Lower lobe of right lung (tissue), 2 donors: Measurements from ENCODE around the gene MAP3K19. TPM values are rescaled to one million over a fixed set of nuclear protein-coding genes. Genes with fewer than 3 reads are reported as not detected.

Experiments used
- ATAC-seq, 2 donors: fragments of 200-7000 bp; cut with Tn5 transposase; one replicate each; pipeline ENCODE4 v1.9.1; 2020 to 2022; ENCODE audit warnings: mild to moderate bottlenecking in 2 of 2, moderate library complexity in 2 of 2
- DNase-seq: peaks from one replicate; pipeline ENCODE4 v3.0.0-alpha.2; 2020
- H3K27ac ChIP-seq: fragments of 200-600 bp; one replicate; pipeline ENCODE4 v1.8.0; 2022
- H3K27me3 ChIP-seq: fragments of 200-600 bp; one replicate; pipeline ENCODE4 v1.8.0; 2022; ENCODE audit warnings: low read depth
- H3K36me3 ChIP-seq: fragments of 200-600 bp; one replicate; pipeline ENCODE4 v1.8.0; 2022; ENCODE audit warnings: mild to moderate bottlenecking
- H3K4me1 ChIP-seq: fragments of 200-600 bp; one replicate; pipeline ENCODE4 v1.8.0; 2022
- H3K4me3 ChIP-seq: fragments of 200-600 bp; one replicate; pipeline ENCODE4 v1.8.0; 2022; ENCODE audit warnings: mild to moderate bottlenecking
- H3K9me3 ChIP-seq: fragments of 200-600 bp; one replicate; pipeline ENCODE4 v1.8.0; 2022
- intact Hi-C: fragments of 100-400 bp; cut with DNase I; formaldehyde crosslinking; loops from one replicate; pipeline ENCODE4 v1.11.0; 2022
- total RNA-seq: library from RNA; stranded (reverse); fragmentation: NEBNext Ultra II Directional; extraction: Animal tissue kit (Norgen Biotek cat#: 25700); gene quantifications from one replicate; pipeline ENCODE4 v1.2.1, GENCODE V29; 2021
- TF ChIP-seq, protein P1 (sequence below): fragments of 200-600 bp; IDR thresholded peaks from one replicate; pipeline ENCODE4 v1.8.0; 2022; ENCODE audit warnings: antibody characterized with exemption, mild to moderate bottlenecking
- donor health status: DM: no; HTN: yes; CAD: no; lungs with severe emphysema.

The MAP3K19 gene
- total RNA-seq, 1 donor from 2014 or later = 7.2 TPM

DNA sequence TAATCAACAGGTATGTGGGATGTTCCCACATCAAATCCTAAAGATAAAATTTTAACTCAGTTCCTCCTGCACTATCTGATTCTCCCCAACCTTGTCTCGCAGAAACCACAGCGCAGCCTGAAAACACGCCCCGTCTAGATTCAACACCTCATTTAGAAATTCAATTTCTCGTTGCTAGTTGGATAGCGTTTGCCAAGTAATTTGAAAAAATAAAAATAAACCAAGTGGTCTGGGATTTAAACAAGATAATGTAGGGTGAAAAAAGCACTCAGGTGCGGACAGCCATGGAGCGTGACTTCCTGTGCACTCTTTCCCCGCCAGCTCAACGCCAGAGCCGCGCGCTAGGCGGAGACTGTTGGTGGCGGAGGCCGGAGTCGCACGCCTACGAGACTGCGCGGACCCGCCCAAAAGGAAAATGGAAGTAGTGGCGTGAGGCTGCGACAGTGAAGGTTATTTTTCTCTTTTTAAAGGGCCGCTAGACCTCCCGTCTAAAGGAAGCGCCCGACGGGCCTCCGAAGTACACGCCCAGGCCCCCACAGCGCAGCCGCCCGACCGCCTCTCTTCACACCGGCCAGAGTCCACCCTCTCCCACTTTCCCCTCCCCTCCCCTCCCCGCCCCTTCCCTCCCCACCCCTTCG, 129.2 kb downstream of the MAP3K19 start:
- peak; percentile 90 for ATAC-seq
- intact Hi-C loops = no loop called here
- Histone ChIP-seq H3K27me3 (no peaks in the 10 kb centered on the region), H3K4me3 (peak overlapping the region; percentile 82), H3K4me1 (peaks cover 42% of the 10 kb centered on the region), H3K36me3 (no peaks in the 10 kb centered on the region), H3K27ac (peak overlapping the region; percentile 97), H3K9me3 (no peaks in the 10 kb centered on the region)
- TF ChIP-seq, protein P1, sequence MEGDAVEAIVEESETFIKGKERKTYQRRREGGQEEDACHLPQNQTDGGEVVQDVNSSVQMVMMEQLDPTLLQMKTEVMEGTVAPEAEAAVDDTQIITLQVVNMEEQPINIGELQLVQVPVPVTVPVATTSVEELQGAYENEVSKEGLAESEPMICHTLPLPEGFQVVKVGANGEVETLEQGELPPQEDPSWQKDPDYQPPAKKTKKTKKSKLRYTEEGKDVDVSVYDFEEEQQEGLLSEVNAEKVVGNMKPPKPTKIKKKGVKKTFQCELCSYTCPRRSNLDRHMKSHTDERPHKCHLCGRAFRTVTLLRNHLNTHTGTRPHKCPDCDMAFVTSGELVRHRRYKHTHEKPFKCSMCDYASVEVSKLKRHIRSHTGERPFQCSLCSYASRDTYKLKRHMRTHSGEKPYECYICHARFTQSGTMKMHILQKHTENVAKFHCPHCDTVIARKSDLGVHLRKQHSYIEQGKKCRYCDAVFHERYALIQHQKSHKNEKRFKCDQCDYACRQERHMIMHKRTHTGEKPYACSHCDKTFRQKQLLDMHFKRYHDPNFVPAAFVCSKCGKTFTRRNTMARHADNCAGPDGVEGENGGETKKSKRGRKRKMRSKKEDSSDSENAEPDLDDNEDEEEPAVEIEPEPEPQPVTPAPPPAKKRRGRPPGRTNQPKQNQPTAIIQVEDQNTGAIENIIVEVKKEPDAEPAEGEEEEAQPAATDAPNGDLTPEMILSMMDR = peak; percentile 44
- no peak for DNase-seq

DNA sequence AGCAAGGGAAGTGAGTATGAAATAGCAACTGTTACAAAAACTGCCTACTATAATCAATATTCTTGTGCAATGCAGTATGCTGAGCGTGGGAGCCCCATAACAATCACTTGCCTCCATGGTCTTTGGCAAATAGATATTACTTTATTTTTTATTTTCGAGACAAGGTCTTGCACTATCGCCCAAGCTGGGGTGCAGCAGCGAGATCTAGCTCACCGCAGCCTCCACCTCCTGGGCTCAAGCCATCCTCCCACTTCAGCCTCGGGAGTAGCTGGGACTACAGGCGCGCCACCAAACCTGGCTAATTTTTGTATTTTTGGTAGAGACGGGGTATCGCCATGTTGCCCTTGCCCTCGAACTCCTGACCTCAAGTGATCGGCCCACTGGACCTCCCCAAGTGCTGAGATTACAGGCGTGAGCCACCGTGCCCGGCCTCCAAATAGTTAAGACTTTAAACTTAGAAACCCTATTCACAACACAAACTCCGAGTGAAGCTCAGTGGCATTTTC, 129.8 kb downstream of the MAP3K19 start:
- peak in 1 of 2 donors; percentile 0 for ATAC-seq
- intact Hi-C loops = no loop called here
- TF ChIP-seq, protein P1 = no peak
- Histone ChIP-seq H3K4me3 (peak overlapping the region; percentile 82), H3K9me3 (no peaks in the 10 kb centered on the region), H3K27ac (peak overlapping the region; percentile 97), H3K36me3 (no peaks in the 10 kb centered on the region), H3K4me1 (peaks cover 36% of the 10 kb centered on the region), H3K27me3 (no peaks in the 10 kb centered on the region)
- peak; percentile 47 for DNase-seq

Other genes starting within 250 kb of the MAP3K19 start
- gene ACMSD, start 208.8 kb downstream of the MAP3K19 start, total RNA-seq = not detected
- gene CCNT2, start 128.6 kb downstream of the MAP3K19 start, total RNA-seq = 44.0 TPM
- 43.5 TPM for gene RAB3GAP1, start 4.8 kb upstream of the MAP3K19 start, total RNA-seq